ENCODE measurements around the gene AFAP1L2.

Gene AFAP1L2

DNA sequence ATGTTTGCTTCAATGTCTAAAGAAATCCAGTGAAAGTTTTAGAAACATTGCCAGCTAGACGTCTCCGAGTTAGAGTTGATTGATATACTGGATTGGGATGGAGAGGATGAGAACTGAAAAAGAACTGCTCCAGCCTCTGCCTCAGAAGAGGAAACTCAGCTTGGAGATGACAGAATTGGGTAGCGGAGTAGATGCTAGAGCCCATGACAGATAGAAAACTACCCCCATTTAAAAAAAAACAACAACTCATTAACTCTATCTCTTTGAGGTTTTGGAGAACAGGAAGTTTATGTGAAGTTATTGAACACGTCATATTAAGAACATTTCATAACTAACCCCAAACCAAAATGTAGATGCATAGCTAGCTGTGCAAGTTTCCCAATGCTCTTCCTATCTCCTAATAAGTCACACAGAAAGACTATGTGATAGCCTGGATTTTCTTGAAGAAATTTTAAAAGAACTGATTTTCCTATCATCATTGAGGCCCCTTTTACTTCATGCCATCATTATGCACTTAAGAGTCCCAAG is 28.3 kb upstream of the AFAP1L2 start:
- H3K9me3 ChIP-seq (replicated peaks; ENCODE audit: insufficient read depth, low read length), result no peaks in the 10 kb centered on the region

GRCh38 chr10:114431414-114432135 is 27.3 kb upstream of the AFAP1L2 start:
- Histone ChIP-seq H3K4me3 (ENCODE audit: low read length) (no peak overlapping the region), H3K36me3 (replicated peaks; ENCODE audit: insufficient read depth, low read length) (no peaks in the 10 kb centered on the region), H3K9ac (ENCODE audit: low read length) (no peak overlapping the region), H3K9me2 (replicated peaks; ENCODE audit: insufficient read depth, low read length) (no peaks in the 10 kb centered on the region), H3F3A (ENCODE audit: insufficient read depth, low read length) (no peaks in the 10 kb centered on the region), H3K27me3 (replicated peaks; ENCODE audit: insufficient read depth, low read length) (no peaks in the 10 kb centered on the region), H2AFZ (ENCODE audit: low read length) (no peak overlapping the region), H3K9me3 (replicated peaks; ENCODE audit: insufficient read depth, low read length) (no peaks in the 10 kb centered on the region), H3K4me1 (ENCODE audit: low read length) (no peaks in the 10 kb centered on the region), H4K20me1 (ENCODE audit: insufficient read depth, low read length) (no peaks in the 10 kb centered on the region), H3K4me2 (ENCODE audit: low read depth, low read length) (no peak overlapping the region), H3K27ac (ENCODE audit: low read length) (no peak overlapping the region), H3K79me2 (ENCODE audit: low read length) (no peaks in the 10 kb centered on the region)
- TF ChIP-seq CTCF (IDR thresholded peaks at IDR 0.05; ENCODE audit: low read length) (no peak), EZH2 (optimal IDR thresholded peaks at IDR 0.05; ENCODE audit: low read depth, low read length) (no peak), EZH2phosphoT487 (IDR thresholded peaks at IDR 0.05; ENCODE audit: low read length) (no peak)
- DNase-seq, result no peak

More for the DNA sequence above, 28.3 kb upstream of the AFAP1L2 start:
- H2AFZ ChIP-seq (ENCODE audit: low read length), result no peak overlapping the region
- TF ChIP-seq CTCF (IDR thresholded peaks at IDR 0.05; ENCODE audit: low read length) (no peak), EZH2phosphoT487 (IDR thresholded peaks at IDR 0.05; ENCODE audit: low read length) (no peak), EZH2 (optimal IDR thresholded peaks at IDR 0.05; ENCODE audit: low read depth, low read length) (no peak)
- no peaks in the 10 kb centered on the region for H3K27me3 ChIP-seq (replicated peaks; ENCODE audit: insufficient read depth, low read length)
- H3K4me3 ChIP-seq (ENCODE audit: low read length), result no peak overlapping the region
- H4K20me1 ChIP-seq (ENCODE audit: insufficient read depth, low read length), result no peaks in the 10 kb centered on the region
- H3K4me2 ChIP-seq (ENCODE audit: low read depth, low read length), result no peak overlapping the region
- H3K79me2 ChIP-seq (ENCODE audit: low read length), result no peaks in the 10 kb centered on the region
- no peak for DNase-seq
- H3K9me2 ChIP-seq (replicated peaks; ENCODE audit: insufficient read depth, low read length), result no peaks in the 10 kb centered on the region
- no peak overlapping the region for H3K27ac ChIP-seq (ENCODE audit: low read length)
- H3F3A ChIP-seq (ENCODE audit: insufficient read depth, low read length), result no peaks in the 10 kb centered on the region
- H3K9ac ChIP-seq (ENCODE audit: low read length), result no peak overlapping the region
- no peaks in the 10 kb centered on the region for H3K4me1 ChIP-seq (ENCODE audit: low read length)
- no peaks in the 10 kb centered on the region for H3K36me3 ChIP-seq (replicated peaks; ENCODE audit: insufficient read depth, low read length)

GRCh38 chr10:114430688-114431413 is 26.5 kb upstream of the AFAP1L2 start:
- H3K4me3 ChIP-seq (ENCODE audit: low read length), result no peak overlapping the region
- H2AFZ ChIP-seq (ENCODE audit: low read length), result no peak overlapping the region
- H3K4me2 ChIP-seq (ENCODE audit: low read depth, low read length), result no peak overlapping the region
- no peaks in the 10 kb centered on the region for H3F3A ChIP-seq (ENCODE audit: insufficient read depth, low read length)
- no peaks in the 10 kb centered on the region for H3K27me3 ChIP-seq (replicated peaks; ENCODE audit: insufficient read depth, low read length)
- H3K36me3 ChIP-seq (replicated peaks; ENCODE audit: insufficient read depth, low read length), result no peaks in the 10 kb centered on the region
- no peak overlapping the region for H3K27ac ChIP-seq (ENCODE audit: low read length)
- no peak for DNase-seq
- no peak overlapping the region for H3K9ac ChIP-seq (ENCODE audit: low read length)
- no peaks in the 10 kb centered on the region for H3K9me2 ChIP-seq (replicated peaks; ENCODE audit: insufficient read depth, low read length)
- no peaks in the 10 kb centered on the region for H4K20me1 ChIP-seq (ENCODE audit: insufficient read depth, low read length)
- no peaks in the 10 kb centered on the region for H3K9me3 ChIP-seq (replicated peaks; ENCODE audit: insufficient read depth, low read length)
- no peaks in the 10 kb centered on the region for H3K4me1 ChIP-seq (ENCODE audit: low read length)
- H3K79me2 ChIP-seq (ENCODE audit: low read length), result no peaks in the 10 kb centered on the region
- TF ChIP-seq EZH2phosphoT487 (IDR thresholded peaks at IDR 0.05; ENCODE audit: low read length) (no peak), CTCF (IDR thresholded peaks at IDR 0.05; ENCODE audit: low read length) (no peak), EZH2 (optimal IDR thresholded peaks at IDR 0.05; ENCODE audit: low read depth, low read length) (no peak)
